Astrocyte (in vitro differentiated cells and primary cell): ENCODE results near the gene RANBP3. TPM values are rescaled to one million over a fixed set of nuclear protein-coding genes. Genes with fewer than 3 reads are reported as not detected.

ENCODE experiments used
- DNase-seq: peaks from one replicate; pipeline ENCODE4 v3.0.0-alpha.2; 2010; ENCODE audit warnings: low read depth
- FAIRE-seq: peaks from 2 replicates; lab custom pipeline; 2011; peaks lifted over from hg19 to GRCh38; lab: Jason Lieb, UNC
- H2AFZ ChIP-seq: 2 replicates; pipeline ENCODE4 v1.6.0; 2012; ENCODE audit warnings: low read depth, low read length, inconsistent platforms
- H3K27ac ChIP-seq: 2 replicates; pipeline ENCODE4 v1.5.1; 2011; ENCODE audit warnings: low read depth, low read length, inconsistent platforms
- H3K27me3 ChIP-seq: 2 replicates; pipeline ENCODE4 v1.6.0; 2011; ENCODE audit warnings: low read length, inconsistent platforms; ENCODE audit not compliant: insufficient read depth
- H3K36me3 ChIP-seq: 2 replicates; pipeline ENCODE4 v1.5.1; 2011; ENCODE audit warnings: low read length, inconsistent platforms; ENCODE audit not compliant: insufficient read depth
- H3K4me1 ChIP-seq: 2 replicates; pipeline ENCODE4 v1.5.1; 2011; ENCODE audit warnings: low read length, inconsistent platforms; ENCODE audit not compliant: insufficient read depth
- H3K4me2 ChIP-seq: 2 replicates; pipeline ENCODE4 v1.6.0; 2012; ENCODE audit warnings: low read length, inconsistent platforms
- H3K4me3 ChIP-seq: 2 replicates; pipeline ENCODE4 v1.5.1; 2011; ENCODE audit warnings: low read depth, mild to moderate bottlenecking, low read length, inconsistent platforms; ENCODE audit not compliant: insufficient read depth
- H3K79me2 ChIP-seq: 2 replicates; pipeline ENCODE4 v1.6.0; 2012; ENCODE audit warnings: mild to moderate bottlenecking, low read length, inconsistent platforms; ENCODE audit not compliant: insufficient read depth
- H3K9ac ChIP-seq: 2 replicates; pipeline ENCODE4 v1.6.0; 2012; ENCODE audit warnings: mild to moderate bottlenecking, low read length, inconsistent platforms
- H3K9me3 ChIP-seq: 2 replicates; pipeline ENCODE4 v1.5.1; 2012; ENCODE audit warnings: low read depth, mild to moderate bottlenecking, low read length, inconsistent platforms; ENCODE audit not compliant: insufficient read depth
- H4K20me1 ChIP-seq: 2 replicates; pipeline ENCODE4 v1.6.0; 2012; ENCODE audit warnings: low read length, inconsistent platforms; ENCODE audit not compliant: insufficient read depth
- H3K27ac Mint-ChIP-seq: one replicate; pipeline ENCODE4 v1.8.0; 2021; ENCODE audit warnings: mild to moderate bottlenecking, mixed read lengths; ENCODE audit not compliant: unreplicated experiment
- H3K27me3 Mint-ChIP-seq: one replicate; pipeline ENCODE4 v1.8.0; 2021; ENCODE audit warnings: low read depth, mixed read lengths; ENCODE audit not compliant: unreplicated experiment
- H3K36me3 Mint-ChIP-seq: one replicate; pipeline ENCODE4 v1.8.0; 2021; ENCODE audit warnings: low read depth, mixed read lengths; ENCODE audit not compliant: unreplicated experiment
- H3K4me1 Mint-ChIP-seq: one replicate; pipeline ENCODE4 v1.8.0; 2021; ENCODE audit warnings: low read depth, mixed read lengths; ENCODE audit not compliant: unreplicated experiment
- H3K4me3 Mint-ChIP-seq: one replicate; pipeline ENCODE4 v1.8.0; 2021; ENCODE audit warnings: mild to moderate bottlenecking, moderate library complexity, mixed read lengths; ENCODE audit not compliant: unreplicated experiment
- H3K9me3 Mint-ChIP-seq: one replicate; pipeline ENCODE4 v1.8.0; 2021; ENCODE audit warnings: mild to moderate bottlenecking, mixed read lengths; ENCODE audit not compliant: unreplicated experiment
- CTCF ChIP-seq: IDR thresholded peaks from 2 replicates; pipeline ENCODE4 v1.5.1; 2011; ENCODE audit warnings: low read depth, mild to moderate bottlenecking, inconsistent platforms, low read length, moderate library complexity; ENCODE audit not compliant: insufficient read depth
- EZH2 ChIP-seq: IDR thresholded peaks from 2 replicates; pipeline ENCODE4 v1.6.1; 2012; ENCODE audit warnings: mild to moderate bottlenecking, low read length, inconsistent platforms; ENCODE audit not compliant: insufficient read depth
- total RNA-seq: library from RNA; stranded (reverse); gene quantifications from 2 replicates; pipeline ENCODE4 v1.2.1, GENCODE V29; 2021

RANBP3 gene
- total RNA-seq, 1 donor from 2014 or later, result 70.5 TPM

DNA sequence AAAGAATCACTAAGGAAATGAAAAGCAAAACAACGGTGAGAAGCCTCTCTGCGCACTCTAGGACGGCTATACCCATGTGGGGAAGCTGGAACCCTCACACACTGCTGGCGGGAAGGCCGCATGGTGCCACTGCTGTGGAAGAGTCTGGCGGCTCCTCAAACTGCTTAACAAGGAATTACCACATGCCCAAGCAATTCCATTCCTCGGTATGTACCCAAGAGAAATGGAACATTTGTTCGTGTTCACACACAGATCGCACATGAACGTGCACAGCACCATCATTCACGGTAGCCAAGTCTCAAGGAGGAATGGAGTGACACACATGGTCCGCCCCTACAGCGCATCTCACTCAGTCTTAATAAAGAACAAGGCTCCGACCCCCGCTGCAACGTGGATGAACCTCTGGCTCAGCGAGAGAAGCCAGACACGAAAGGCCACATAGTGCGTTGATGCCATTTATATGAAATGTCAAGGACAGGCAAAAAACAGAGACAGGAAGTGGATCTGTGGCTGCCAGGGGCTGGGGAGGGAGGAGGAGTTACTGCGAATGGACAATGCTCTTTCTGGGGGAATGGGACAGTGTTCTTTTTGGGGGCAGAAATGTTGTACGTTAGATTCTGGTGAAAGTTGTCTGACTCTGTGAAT is 56.3 kb downstream of the RANBP3 start:
- no peak for DNase-seq
- Histone ChIP-seq H3K27me3 (no peaks in the 10 kb centered on the region), H3K4me2 (no peak overlapping the region), H4K20me1 (no peaks in the 10 kb centered on the region), H3K4me1 (no peaks in the 10 kb centered on the region), H3K27ac (no peak overlapping the region), H2AFZ (no peak overlapping the region), H3K36me3 (peaks cover 11% of the 10 kb centered on the region), H3K9me3 (no peaks in the 10 kb centered on the region), H3K4me3 (no peak overlapping the region), H3K79me2 (no peaks in the 10 kb centered on the region), H3K9ac (no peak overlapping the region)
- Mint-ChIP-seq H3K4me3 (no peak overlapping the region), H3K4me1 (no peaks in the 10 kb centered on the region), H3K27me3 (no peaks in the 10 kb centered on the region), H3K9me3 (no peaks in the 10 kb centered on the region), H3K27ac (no peak overlapping the region), H3K36me3 (peaks cover 15% of the 10 kb centered on the region)
- no peak for FAIRE-seq
- no peak for TF ChIP-seq CTCF
- TF ChIP-seq EZH2, result no peak

DNA sequence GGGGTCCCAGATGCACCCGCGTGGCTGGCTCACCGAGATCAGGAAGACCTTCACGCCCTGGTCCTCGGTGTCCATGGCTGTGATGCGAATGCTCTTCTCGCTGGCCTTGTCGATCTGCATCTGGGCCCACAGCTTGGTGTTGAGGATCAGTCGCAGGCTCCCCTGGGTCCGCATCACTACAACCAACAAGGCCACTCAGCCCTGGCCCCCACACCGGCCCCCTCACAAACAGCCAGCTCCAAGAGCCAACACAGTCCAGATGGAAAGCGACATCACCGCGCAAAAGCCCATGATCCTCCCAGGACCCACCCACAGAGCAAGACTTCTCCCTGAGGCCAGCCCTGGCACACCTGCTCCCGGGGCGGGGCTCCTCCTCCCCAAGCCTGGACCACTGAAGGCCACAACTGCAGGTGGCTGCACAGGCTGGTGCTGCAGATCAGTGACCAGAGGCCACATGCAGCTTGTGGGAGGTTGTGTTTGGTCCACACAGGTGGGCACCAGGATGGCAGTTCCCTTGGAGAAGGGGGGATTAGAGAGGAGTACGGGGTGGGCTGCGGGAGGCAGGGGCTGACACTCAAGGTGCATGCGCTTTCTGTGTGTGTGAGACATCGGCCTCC is 59.4 kb downstream of the RANBP3 start:
- peaks cover 5% of the 10 kb centered on the region for H3K4me1 ChIP-seq
- Mint-ChIP-seq H3K36me3 (peaks cover 8% of the 10 kb centered on the region), H3K4me3 (no peak overlapping the region), H3K4me1 (no peaks in the 10 kb centered on the region), H3K27me3 (no peaks in the 10 kb centered on the region), H3K27ac (no peak overlapping the region), H3K9me3 (no peaks in the 10 kb centered on the region)
- H2AFZ ChIP-seq, result no peak overlapping the region
- no peaks in the 10 kb centered on the region for H3K9me3 ChIP-seq
- no peak overlapping the region for H3K27ac ChIP-seq
- peaks cover 11% of the 10 kb centered on the region for H3K36me3 ChIP-seq
- no peaks in the 10 kb centered on the region for H4K20me1 ChIP-seq
- no peak overlapping the region for H3K9ac ChIP-seq
- no peaks in the 10 kb centered on the region for H3K79me2 ChIP-seq
- no peaks in the 10 kb centered on the region for H3K27me3 ChIP-seq
- TF ChIP-seq EZH2 (no peak), CTCF (no peak)
- FAIRE-seq, result no peak
- H3K4me2 ChIP-seq, result no peak overlapping the region
- DNase-seq, result no peak
- no peak overlapping the region for H3K4me3 ChIP-seq
